NCI-H748 (cell line): ENCODE measurements around the gene PGRMC2.
"Not testable (repeated sequence)": the region's sequence is repeated elsewhere in the genome, so short reads cannot be mapped to it uniquely, and the experiment has no call there.

ENCODE experiments used
- DNase-seq: peaks from one replicate; lab custom pipeline; 2025; ENCODE audit not compliant: unreplicated experiment; lab: John Stamatoyannopoulos, UW

Gene PGRMC2

DNA sequence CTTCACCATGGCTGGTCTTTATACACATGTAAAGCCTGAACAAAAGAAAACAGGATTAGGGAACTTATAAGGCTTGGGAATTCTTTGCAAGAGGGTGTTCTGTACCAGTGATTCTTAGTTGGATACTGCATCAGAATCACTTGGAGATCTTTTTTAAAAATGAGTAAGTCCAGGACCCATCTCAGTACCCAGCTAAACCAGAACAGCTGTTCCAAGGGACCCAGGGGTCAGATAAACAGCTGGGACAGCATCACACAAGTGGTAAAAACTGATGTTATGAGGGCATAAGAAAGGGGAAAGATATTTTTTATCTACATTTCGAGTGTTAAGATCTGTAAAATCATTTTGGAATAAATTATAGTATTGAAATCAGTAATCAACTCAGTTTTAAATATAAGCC lies 16.1 kb downstream of the PGRMC2 start:
- DNase-seq = no peak

GRCh38 chr4:128268970-128269369 lies 18.6 kb downstream of the PGRMC2 start:
- DNase-seq = no peak

DNA sequence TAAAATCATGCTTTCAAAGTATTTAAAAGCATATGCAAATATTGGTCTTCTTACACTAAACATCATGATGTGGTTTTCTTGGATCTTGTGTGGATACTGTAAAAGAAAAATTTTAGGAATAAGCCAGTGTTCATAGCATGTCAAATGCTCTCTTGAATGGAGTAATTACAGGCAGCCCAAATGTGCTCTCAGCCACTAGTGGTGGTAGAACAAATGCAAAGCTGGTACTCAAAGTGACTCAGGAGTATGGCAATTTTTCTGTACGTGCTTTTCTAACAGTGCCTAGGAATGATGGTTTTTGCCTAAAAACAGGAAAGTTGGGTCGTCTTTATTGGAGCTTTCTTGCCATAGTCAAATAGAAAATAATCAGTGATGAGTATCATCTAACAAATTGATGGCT lies 19.9 kb downstream of the PGRMC2 start:
- no peak for DNase-seq

DNA sequence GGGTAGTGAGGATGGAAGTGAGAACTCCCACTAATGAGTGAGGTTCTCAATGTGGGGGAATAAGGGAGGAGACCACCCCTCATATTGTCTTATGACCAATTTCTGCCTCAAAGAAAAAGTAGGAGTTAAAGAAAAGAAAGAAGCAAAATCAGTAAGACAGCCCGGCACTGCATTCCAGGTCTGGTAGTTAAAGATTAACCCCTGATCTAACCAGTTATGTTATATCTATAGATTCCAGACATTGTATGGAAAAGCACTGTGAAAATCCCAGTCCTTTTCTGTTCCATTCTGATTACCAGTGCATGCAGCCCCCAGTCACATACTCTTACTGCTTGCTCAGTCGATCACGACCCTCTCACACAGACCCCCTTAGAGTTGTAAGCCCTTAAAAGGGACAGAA lies 20.4 kb downstream of the PGRMC2 start:
- DNase-seq = not testable (repeated sequence)

DNA sequence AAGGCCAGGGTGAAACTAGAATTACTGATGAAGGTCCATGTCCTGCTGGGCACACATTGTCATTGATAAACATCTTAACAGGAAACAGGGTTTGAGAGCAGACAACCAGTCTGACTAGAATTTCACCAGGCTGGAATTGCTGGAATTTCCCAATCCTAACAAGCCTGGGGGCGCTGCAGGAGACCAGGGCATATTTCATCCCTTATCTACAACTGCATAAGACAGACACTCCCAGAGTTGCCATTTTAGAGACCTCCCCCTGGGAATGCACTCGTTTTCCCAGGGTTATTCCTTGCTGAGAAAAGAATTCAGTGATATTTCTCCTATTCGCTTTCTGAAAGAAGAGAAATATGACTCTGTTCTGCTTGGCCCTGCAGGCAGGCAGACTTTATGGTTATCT lies 22.1 kb downstream of the PGRMC2 start:
- DNase-seq = not testable (repeated sequence)

GRCh38 chr4:128259889-128260288 lies 27.7 kb downstream of the PGRMC2 start:
- DNase-seq = not testable (repeated sequence)

GRCh38 chr4:128258166-128258565 lies 29.4 kb downstream of the PGRMC2 start:
- not testable (repeated sequence) for DNase-seq

- DNase-seq = no peak
These were observed 31.1 kb downstream of the PGRMC2 start for GRCh38 chr4:128256539-128256938.

- no peak for DNase-seq
These were observed 31.7 kb downstream of the PGRMC2 start for GRCh38 chr4:128255906-128256305.

- no peak for DNase-seq
These were observed 37.6 kb downstream of the PGRMC2 start for GRCh38 chr4:128249787-128250668.

- no peak for DNase-seq
These were observed 39.7 kb downstream of the PGRMC2 start for GRCh38 chr4:128247906-128248305.

GRCh38 chr4:128245391-128245790 lies 42.2 kb downstream of the PGRMC2 start:
- not testable (repeated sequence) for DNase-seq

DNA sequence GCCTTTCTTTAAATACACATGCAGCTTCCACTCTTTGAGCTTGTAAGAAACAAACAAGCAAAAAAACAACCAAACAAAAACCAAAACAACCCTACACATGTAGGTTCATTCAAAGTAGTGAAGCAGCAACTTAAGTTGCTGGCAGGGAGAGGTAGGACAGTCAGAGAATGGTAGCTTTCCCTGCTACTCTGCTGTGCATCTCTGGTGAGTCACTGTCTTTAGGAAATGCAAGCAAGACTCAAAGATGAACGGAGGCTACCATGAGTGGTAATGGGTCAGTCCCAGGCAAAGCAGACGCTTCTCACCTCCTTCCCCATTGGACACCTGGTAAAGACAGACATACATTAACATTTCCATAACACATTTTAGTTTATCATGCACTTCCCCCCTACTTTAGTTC lies 43.2 kb downstream of the PGRMC2 start:
- DNase-seq = no peak

DNA sequence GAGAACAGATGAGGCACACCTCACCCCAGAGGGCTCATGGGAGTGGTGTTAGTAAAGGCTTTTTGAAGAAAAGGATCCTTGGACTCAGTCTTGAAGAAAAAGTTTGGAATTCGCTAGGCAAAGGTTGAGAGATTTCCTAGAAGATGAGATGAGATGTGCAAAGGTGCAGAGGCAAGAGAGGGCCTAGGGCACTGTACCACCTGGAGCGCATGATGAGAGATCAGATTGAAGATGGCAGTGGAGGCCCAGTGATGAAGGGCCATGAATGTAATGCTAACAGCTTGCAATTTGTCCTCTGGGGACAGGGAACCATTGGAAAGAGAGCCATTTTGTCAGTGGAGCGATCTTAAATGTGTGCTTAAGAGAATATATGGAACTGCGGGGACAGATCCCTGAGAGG lies 45.0 kb downstream of the PGRMC2 start:
- no peak for DNase-seq

DNA sequence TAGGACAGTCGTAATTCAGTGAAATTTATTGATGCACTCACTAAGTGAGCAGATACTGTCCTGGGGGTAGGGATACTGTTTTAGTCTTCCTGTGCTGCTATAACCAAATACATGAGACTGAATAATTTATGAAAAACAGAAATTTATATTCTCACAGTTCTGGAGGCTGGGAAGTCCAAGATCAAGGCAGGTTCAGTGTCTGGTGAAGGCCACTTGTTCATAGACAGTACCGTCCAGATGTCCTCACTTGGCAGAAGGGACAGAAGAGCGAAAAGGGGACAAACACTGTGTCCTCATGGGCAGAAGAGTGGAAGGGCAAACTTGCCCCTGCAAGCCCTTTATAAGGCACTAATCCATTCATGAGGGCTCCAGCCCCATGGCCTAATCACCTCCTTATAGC lies 45.6 kb downstream of the PGRMC2 start:
- no peak for DNase-seq

DNA sequence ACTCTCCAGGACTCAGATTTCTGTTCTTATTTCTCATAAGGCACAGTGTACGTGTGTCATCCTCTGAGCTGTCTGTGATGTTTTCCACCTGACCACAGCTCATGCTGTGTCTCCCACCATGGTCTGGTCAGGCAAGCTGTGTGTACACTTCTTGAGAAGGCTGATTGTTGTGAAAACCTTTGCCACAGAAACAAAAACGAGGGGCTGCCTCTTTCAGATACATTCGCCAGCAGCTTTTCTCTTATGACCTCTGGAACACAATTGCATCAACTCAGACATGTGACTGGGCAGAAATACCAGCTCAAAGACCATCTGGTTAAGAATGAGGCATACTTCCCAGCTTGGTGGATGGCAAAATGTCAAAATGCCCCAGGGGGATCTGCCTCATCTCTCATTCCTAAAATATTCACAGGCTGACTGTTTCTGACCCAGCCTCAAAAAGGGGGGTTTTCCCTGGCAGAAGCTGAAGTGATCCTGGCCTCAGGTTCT lies 46.1 kb downstream of the PGRMC2 start:
- no peak for DNase-seq

GRCh38 chr4:128241019-128241418 lies 46.6 kb downstream of the PGRMC2 start:
- no peak for DNase-seq

DNA sequence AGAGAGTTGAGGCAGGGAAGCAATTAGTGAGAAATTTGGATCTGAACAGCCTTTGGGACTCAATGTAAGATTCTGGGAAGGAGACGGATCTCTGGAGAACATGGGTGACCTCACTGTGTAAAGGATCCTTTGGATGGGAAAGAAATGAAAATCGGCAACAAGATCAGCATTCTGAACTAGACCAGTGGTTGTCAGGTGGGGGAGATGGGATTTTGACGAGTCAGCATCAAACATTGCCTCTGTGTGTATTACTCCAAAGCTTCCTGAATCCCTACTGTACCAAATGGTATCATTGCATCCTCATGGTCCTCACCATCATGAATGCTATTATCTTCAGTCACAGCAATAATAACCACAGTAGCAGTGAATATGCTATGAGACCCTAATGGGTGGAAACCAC lies 52.8 kb downstream of the PGRMC2 start:
- no peak for DNase-seq

- no peak for DNase-seq
These were observed 54.9 kb downstream of the PGRMC2 start for GRCh38 chr4:128232719-128233118.

DNA sequence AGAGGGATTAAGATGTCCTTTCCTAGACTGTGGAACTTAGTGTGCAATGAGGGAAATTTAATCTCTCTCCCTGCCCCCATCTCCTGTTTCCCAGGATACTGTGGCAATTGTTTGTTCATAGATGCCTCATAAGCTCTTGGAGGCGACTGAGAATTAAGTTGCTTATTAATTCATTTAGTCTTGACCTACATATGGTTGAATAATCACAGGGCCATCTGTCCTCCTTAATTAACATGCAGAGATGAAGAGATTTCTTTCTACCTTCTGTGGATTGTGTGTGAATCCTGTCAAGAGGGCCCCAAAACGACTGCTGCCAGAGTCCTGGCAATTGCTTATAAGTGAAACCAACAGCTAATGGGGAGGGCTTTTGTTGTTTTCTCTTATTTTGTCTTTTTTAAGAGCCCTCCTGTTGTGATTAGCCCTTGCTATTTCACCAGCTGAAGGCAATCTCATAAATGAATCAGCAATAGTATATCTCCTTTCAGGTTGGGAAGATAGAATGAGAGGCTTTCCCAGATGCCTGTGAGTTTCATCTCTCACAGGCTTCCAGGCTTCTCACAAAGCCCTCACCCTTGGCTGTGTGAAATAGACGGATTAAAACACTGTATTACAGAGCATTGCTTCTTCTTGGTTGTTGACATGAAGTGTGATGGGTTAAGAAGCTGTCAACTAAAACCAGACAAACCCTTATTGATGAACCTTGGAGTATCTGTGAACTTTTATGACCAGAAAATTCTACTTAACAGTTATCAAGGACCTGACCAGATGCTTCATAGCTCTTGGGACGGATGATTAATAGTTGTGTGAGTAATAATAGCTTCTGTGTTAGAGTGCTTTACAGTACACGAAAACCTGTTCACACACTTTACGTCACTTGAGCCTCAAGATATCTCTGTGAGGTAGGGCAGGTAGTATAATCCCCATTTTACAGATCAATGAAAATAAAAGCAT lies 58.5 kb downstream of the PGRMC2 start:
- DNase-seq = peak; percentile 52

- peak; percentile 68 for DNase-seq
These were observed 59.5 kb downstream of the PGRMC2 start for GRCh38 chr4:128227991-128228571.
